Stimulated activated CD8-positive, alpha-beta memory T cell treated with anti-CD3 and anti-CD28 coated beads, Interleukin-7, amount 100 ng/mL, for 24 hours (primary cell): ENCODE results near the gene ITPR1.
"Not testable (repeated sequence)": the region's sequence is repeated elsewhere in the genome, so short reads cannot be mapped to it uniquely, and the experiment has no call there.

Experiments
- DNase-seq: peaks from one replicate; pipeline ENCODE4 v3.0.0-alpha.2; 2020; ENCODE audit warnings: low read depth

Gene ITPR1

GRCh38 chr3:4597208-4597985 lies 104.2 kb downstream of the ITPR1 start:
- no peak for DNase-seq

GRCh38 chr3:4598232-4598631 lies 105.1 kb downstream of the ITPR1 start:
- not testable (repeated sequence) for DNase-seq

GRCh38 chr3:4599612-4600011 lies 106.5 kb downstream of the ITPR1 start:
- no peak for DNase-seq

- DNase-seq, result no peak
Observed at GRCh38 chr3:4600493-4600892, 107.3 kb downstream of the ITPR1 start.

GRCh38 chr3:4601892-4602291 lies 108.7 kb downstream of the ITPR1 start:
- DNase-seq, result no peak

- no peak for DNase-seq
Observed at GRCh38 chr3:4604693-4605092, 111.5 kb downstream of the ITPR1 start.

- DNase-seq, result no peak
Observed at GRCh38 chr3:4606911-4607310, 113.8 kb downstream of the ITPR1 start.

- DNase-seq, result no peak
Observed at GRCh38 chr3:4613366-4613765, 120.2 kb downstream of the ITPR1 start.

- no peak for DNase-seq
Observed at GRCh38 chr3:4614070-4614469, 120.9 kb downstream of the ITPR1 start.

- DNase-seq, result no peak
Observed at GRCh38 chr3:4614927-4615326, 121.8 kb downstream of the ITPR1 start.

GRCh38 chr3:4615750-4616149 lies 122.6 kb downstream of the ITPR1 start:
- no peak for DNase-seq

- DNase-seq, result no peak
Observed at GRCh38 chr3:4623421-4623999, 130.4 kb downstream of the ITPR1 start.

GRCh38 chr3:4627651-4628375 lies 134.7 kb downstream of the ITPR1 start:
- no peak for DNase-seq

- DNase-seq, result no peak
Observed at GRCh38 chr3:4629095-4630007, 136.2 kb downstream of the ITPR1 start.

- DNase-seq, result no peak
Observed at GRCh38 chr3:4633078-4634004, 140.2 kb downstream of the ITPR1 start.

GRCh38 chr3:4634894-4635293 lies 141.7 kb downstream of the ITPR1 start:
- no peak for DNase-seq

GRCh38 chr3:4637265-4637664 lies 144.1 kb downstream of the ITPR1 start:
- no peak for DNase-seq

GRCh38 chr3:4641863-4642563 lies 148.9 kb downstream of the ITPR1 start:
- no peak for DNase-seq

GRCh38 chr3:4642611-4643010 lies 149.5 kb downstream of the ITPR1 start:
- no peak for DNase-seq

GRCh38 chr3:4643904-4644547 lies 150.9 kb downstream of the ITPR1 start:
- no peak for DNase-seq
